NCI-H1694 treated with DMSO at 0.1 percent for 48 hours (cell line): ENCODE results near the gene EML3.
"Not testable (repeated sequence)": the region's sequence is repeated elsewhere in the genome, so short reads cannot be mapped to it uniquely, and the experiment has no call there.

Experiments
- DNase-seq: peaks from one replicate; lab custom pipeline; 2025; lab: John Stamatoyannopoulos, UW

The EML3 gene

DNA sequence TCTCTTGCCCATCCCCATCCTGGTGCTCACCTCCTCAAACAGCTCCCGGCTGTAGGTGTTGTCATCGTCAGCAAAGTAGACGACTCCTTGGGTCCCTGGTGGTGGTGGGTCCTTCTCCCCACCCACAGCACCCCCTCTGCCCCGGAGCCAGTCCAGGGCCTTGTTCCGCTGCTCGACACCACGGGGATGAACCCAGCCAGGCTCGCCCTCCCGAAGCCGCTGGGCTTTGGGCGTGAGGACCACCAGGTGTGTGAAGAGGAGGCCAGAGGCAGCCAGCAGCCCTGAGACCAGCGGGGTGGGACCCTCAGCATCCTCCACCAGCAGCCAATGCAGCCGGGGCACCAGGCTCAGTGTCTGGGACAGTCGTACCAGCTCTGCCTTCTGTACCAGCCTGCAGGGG, 4.4 kb upstream of the EML3 start:
- not testable (repeated sequence) for DNase-seq

DNA sequence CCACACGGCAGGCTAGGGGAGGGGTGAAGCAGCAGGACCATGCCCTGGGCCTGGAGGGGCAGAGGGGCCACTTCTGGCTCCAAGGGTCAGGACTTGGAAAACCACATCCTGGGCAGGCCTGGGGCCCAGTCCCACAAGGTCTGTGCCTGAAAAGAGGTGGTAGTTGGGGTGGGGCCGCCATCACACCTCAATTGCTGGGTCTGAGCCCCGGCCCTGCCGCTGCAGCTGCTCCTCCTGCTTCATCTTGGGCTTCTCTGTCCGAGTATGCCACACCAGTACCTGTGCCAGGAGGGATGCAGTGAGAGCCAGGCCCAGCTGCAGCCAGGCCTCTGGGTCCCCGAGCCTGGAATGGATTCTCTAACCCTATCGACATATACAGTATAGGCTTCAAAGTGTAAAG, 2.9 kb upstream of the EML3 start:
- no peak for DNase-seq

DNA sequence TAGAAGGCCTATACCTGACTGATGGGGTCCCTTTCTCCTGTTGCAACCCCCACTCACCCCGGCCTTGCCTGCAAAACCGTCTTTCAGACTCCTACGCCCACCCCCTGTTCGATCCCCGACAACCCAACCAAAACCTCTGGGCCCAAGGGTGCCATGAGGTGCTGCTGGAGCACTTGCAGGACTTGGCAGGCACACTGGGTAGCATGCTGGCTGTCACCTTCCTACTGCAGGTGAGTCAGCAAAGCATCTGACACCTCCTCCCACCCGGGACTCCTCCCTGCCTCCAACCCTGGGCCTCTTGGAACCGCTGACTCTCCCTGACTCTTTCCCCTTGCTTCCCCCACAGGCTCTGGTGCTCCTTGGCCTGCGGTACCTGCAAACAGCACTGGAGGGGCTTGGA, 1.7 kb upstream of the EML3 start:
- no peak for DNase-seq

DNA sequence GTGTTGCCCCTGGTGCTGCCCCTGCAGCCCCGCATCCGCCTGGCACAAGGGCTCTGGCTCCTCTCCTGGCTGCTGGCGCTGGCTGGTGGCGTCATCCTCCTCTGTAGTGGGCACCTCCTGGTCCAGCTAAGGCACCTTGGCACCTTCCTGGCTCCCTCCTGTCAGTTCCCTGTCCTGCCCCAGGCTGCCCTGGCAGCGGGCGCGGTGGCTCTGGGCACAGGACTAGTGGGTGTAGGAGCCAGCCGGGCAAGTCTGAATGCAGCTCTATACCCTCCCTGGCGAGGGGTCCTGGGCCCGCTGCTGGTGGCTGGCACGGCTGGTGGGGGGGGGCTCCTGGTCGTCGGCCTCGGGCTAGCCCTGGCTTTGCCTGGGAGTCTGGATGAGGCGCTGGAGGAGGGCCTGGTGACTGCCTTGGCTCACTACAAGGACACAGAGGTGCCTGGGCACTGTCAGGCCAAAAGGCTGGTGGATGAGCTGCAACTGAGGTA, 760 bp upstream of the EML3 start:
- no peak for DNase-seq

DNA sequence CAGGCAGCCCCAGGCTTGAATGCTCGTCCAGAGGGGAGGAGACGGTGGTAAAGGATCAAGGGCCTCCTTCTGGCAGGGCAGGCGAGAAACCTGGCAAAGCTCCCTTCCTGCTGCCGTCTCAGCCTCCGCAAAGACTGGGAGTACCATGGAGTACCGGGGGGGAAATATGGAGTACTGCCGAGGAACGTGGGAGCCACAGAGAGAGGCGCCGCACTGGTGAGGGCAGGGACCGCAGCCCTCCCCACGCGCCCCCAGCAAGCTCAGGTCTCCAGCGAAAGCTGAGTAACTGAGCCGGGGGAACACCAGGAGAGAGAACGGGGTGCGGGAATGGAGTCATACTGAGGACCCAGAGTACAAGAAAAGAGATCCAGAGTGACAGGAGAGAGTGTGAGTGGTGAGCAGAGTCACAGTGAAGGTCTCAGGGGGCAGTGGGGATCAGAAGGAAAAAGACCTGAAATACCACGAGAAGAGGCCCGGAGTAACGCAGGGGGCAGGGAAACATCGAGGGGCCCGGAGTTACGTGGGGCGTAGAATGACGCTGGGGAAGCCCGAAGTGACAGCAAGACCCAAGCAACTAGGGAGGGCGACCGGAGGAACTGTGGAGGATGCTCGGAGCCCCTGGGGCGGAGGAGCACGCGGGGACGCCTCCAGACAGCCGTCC, 740 bp downstream of the EML3 start:
- no peak for DNase-seq

DNA sequence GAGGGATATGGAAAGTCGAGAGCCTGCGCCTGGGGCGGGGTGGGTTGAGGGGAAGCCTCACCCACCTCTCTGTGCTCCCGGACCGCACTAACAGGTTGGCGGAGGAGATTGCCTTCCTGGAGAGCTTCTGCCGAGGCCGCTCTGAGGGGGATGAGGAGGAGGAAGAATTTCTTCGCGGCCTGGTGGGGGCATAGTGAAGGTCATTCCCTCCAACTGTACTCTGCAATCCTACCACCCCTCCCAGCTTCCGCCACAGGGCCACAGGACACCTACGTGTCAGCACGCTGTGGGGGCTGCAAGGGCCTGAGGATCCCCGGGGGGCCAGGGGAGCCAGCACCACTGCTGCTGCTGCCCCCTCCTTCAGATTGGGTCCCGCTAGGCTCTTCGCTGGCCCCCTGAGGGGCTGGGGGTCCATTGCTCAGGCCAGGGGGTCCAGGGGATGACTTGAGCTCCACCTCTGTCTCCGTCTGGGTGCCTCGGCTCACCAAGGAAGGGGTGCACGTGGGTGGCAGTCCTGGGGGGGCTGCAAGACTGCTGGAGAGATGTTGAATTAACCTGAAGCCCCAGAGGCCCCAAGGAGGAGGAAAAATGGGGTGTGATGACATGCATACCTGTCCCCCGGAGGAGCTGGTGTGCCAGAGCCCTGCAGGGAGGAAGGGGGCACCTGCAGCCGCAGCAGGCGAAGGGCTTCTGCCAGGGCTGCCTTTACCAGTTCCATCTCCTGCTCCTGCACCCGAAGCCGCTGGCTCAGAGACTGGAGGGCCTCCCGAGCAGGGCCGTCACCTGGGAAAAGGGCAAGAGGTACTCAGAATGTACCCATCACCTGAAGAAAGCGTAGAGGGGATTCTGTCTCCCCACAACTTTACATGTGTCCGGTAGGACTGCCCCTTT, 1.5 kb downstream of the EML3 start:
- DNase-seq, result no peak

DNA sequence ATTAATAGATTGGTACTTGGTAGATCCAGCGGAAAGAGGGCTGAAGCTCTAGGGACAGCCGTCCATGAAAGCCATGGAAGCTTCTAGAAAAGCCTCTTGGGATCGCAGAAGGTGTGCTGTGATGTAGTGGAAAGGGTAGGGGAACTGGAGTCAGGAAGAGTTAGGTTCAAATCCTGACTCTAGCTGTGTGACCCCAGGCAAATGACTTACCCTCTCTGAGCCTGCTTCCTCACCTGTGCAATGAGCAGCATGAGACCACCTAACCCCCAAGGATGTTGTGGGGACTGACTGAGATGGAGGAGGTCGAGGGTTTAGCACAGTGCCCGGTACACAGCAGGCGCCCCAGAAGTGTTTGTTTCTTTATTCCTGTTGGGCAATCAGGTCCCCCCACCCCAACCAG, 2.2 kb downstream of the EML3 start:
- DNase-seq, result no peak

DNA sequence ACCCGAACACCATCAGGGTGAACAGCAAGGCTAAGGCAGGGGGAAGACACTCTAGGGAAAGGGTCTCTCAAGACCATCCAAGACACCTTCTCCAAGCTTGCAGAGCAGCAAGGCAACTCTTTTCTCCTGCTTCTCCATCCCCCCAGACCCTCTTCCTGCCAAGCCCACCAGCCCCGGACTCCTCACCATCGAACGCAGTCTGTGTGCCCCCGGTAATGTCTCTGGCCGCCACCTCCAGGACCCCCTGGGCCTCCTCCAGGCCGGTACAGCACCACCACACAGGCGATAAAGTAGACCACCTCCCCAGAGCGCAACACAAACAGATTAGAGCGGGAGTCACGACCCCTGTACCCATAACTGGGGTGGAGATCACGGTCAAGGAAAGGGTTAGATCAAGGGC, 3.8 kb downstream of the EML3 start:
- no peak for DNase-seq

DNA sequence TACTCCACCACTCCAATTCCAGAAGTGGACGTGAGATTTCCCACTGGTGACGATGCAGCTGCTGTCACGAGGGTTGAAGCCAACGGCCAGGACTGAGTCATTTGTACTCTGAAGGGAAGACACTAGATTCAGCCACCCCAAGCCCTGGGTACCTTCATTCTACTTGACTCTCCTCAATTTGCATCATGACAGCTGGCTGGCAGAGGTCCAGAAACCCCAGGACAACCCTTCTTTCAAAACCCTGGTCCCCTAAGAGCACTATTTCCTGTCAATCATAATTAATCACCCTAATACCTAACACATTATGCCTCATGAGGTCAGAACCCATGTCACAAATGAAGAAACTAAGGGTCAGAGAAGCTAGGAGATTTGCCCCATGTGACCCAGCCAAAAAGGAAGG, 4.9 kb downstream of the EML3 start:
- no peak for DNase-seq

DNA sequence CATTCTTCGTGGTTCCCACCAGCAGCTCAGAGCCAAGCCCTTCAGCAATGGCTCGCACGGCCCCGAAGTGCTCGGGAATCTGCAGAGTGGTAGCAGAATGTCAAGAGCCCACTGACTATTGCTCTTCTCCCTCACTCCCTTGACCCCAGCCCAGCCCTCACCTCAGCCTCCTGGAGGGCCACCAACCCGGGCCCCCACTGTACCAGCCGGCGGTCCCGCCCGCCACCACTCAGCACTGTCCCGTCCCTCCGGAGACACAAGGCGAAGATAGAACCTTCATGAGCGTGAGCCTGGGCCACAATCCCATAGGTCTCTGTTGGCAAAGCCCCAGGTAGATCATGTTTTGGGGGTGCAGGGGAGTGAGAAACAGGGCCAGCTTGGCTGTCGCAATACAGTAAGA, 6.7 kb downstream of the EML3 start:
- DNase-seq, result no peak

DNA sequence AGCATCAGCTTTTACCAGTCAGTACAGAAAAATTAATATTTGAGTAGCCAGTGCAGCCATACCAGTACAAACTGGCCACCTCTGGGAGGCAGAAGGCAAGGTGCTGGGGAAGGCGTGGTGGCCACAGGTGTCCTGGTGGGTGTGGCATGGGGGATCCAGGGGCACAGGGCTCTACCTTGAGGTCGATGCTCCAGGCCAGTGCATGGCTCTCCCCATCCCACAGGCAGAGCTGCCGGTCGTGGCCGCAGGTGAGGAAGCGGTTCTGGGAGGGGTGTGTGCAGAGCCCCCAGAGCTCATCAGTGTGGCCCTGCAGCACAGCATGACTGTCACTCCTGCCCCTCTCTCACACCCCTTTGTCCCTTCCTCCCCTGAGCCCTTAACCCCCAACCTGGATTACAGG, 7.1 kb downstream of the EML3 start:
- no peak for DNase-seq

DNA sequence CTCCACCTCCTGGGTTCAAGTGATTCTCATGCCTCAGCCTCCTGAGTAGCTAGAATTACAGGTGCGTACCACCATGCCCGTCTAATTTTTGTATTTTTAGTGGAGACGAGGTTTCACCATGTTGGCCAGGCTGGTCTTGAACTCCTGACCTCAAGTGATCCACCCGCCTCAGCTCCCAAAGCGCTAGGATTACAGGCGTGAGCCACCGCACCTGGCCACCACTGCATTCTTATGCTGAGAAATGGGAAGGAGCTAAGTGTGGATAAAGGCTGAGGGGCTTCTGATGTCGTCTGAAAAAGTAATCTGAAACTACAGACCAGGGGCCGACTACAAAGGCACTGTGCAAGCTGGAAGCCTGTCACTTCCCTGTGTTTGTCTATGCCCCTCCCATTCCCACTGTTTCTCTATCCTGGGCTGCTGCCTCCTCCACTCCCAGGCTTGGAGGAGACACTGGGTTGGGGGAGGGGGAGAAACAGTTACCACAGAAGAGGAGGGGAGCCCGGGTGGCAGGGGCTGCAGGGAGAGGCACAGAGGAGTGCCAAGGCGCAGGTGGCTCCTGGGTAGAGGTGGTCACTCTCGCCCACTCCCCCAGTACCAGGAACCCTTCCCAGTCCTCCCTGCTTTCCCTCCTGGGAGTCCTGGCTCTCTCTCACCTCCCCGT, 8.0 kb downstream of the EML3 start:
- DNase-seq, result no peak

DNA sequence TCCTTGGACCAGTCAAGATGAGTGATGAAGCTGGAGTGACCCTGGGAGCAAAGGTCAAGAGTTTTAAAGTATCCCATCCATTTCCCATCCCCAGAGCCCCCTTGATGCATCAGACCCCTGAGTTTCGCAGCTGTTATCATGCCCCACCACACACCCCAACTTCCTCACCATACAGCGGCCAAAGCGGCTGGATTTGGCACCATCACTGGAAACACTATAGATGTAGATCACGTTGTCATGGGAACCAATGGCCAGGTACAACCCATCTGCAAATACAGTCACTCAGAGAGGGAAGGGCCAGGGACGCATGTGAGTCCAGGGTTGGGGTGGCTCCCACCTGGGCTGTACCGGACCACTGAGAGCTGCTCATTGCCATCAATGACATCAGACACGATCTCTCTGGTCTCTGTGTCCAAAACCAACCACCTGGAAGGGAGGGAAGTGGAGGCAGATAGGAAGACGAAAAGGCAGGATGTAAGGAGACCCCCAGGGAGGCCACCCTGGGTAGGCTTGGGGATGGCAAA, 8.7 kb downstream of the EML3 start:
- no peak for DNase-seq

DNA sequence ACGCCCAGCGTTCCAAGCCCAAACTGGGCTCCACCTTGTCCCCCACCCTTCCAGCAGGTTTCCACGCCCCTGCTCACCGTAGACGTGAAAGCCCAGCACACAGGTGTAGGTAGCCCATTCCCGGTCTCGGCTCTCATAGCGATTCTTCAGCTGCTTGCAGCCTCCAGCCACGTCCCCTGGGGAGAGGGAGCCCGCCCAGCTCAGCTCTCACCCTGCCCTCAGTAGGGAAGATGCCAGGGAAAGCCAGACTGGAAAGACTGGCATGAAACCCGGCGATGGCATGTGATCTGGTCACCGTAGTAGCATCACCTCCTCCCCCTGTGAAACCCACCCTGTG, 9.5 kb downstream of the EML3 start:
- no peak for DNase-seq

DNA sequence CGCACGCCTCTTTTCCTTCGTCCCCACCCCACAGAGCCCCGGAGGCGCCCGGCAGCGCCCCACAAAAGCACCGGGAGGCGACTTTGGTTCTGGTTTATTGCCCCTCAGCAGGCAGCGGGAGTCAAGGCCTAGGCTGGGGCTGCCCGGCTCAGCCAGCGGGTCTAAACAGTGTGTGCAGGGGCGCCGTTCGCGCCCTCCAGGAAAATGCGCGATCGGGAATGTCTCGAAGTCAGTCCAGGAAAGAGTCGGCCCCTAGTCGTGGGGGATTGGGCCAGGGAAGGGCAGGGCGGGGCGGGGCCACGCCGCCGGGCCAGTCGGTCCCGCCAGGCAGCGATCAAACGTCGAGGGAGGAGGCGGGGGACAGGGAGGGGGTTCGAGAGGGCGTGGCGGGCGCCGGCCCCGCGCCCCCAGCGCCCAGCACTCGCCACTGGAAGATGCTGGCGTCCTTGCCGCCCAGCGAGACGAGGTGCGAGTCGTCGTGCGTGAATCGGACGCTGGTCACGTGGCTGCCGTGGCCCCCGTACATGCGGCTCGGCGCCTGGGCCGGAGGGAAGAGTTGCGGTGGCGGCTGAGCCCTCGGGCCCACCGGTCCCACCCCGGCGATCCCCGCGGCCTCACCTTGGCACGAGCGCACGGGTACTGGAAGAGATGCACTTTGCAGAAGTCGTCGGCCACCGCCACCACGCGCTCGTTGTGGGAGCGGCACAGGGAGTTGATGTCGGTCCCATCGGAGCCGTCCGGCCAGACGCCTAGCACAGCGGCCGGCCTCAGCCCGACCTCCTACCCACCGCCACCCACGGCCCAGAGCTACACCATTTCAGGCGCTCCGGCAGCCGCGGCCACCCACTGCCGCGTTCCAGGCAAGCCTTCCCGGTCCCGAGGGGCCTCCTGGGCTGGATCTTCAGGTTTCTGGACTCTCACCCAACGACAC, 10.2 kb downstream of the EML3 start:
- no peak for DNase-seq

DNA sequence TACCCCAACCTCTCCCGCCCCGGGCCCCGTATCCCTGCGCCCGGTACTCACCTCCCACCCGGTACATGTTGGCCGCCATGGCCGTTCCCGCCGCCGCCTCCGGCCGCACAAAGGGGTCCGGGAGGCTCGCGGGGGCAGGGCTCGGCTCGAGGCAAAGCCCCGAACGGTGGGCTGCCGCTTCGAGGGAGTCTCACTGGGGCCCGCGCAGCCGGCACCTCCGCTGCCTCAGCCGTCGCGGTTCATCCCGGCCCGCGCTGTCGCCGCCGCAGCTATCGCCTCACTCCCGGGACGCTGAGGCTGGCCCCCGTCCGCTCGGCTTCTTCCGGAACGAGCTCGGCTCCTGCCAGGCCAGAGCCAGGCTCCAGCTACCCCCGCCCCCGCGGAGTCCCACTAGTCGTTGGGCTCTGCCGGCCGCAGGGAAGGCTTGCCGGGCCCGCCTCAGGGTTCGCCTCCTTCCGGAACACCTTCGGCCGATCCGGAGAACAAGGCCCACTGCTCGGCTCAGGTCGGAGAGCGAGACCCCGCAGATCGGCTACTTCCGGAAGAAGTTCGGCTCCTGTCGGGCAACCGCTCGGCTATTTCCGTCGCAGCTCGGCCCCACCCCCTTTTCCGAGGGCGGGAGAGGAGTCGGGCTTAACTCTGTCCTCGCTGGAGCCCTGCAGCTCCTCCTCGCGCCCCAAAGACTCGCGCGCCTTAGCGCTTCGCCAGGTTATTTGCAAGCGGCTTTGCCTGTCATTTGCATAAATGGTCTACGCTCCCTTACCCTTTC, 11.0 kb downstream of the EML3 start, which contains the start of gene MTA2:
TSS of gene MTA2 (minus strand) at position 494 of the 769 bp plus-strand sequence. CDS start at position 79, 415 bp downstream.
- peak; percentile 94 for DNase-seq

DNA sequence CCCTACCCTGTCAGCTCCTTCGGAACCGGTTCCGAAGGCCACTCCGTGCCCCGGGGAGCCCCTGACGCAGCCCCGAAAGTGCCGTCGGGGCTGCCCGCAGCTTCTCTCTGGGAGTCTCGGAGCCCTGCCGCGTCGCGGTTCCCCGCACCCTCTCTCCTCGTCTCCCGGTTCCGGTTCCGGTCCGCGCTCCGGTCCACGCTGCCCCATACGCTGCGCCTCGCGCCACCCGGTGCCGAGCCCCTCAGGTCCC, 11.5 kb downstream of the EML3 start:
- no peak for DNase-seq

DNA sequence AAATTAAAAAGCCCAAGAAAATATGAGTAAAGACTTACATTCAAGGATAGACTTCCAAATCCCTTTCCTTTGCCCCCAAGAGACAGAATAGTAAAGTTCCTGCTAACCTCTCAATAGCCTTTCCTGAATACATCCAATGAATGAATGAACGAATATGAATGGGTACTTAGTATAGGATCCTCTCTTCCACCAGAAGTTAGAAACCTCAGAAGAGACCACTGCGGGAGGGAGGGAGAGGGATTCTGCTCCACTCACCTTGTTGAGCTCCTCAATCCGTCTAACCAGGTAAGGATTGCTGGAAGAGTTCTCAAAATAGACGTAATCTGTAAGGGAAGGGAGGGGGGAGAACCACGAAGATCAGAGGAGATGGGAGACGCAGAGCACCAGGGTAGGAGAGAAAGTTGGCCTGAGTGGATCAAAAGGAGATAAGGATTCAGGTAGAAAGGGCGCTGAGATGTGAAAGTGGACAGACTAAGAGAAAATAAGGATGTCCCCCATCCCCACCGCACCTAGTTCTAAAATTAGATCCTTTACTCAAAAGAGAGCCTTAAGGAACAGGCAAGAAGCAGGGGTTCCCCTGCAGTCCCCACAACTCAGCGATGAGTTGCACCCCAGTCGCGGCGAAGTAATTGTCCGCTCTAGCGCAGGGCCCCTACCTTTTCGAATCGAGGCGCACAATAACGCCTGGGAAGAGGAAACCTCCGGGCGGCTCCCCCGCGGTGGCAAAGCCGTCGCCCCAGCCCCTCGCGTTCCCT, 12.0 kb downstream of the EML3 start:
- DNase-seq, result no peak

DNA sequence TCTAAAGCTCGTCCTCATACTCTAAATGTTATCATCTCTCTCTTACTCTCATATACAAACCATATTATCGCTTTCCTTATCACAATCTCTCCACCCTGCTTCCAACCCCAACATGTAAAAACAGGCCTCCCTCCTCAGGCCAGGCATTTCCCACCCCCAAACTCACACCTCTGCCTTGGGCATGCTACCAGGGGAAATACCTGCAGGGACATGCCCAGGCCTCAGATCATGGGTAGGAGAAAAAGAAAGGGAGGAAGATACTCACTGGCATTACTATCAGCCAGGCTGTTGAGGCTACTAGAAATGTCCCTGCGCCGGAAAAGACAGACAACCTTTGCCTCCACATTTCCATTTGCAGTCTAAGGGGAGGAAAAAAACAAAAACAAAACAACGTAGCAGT, 12.7 kb downstream of the EML3 start:
- DNase-seq, result no peak

DNA sequence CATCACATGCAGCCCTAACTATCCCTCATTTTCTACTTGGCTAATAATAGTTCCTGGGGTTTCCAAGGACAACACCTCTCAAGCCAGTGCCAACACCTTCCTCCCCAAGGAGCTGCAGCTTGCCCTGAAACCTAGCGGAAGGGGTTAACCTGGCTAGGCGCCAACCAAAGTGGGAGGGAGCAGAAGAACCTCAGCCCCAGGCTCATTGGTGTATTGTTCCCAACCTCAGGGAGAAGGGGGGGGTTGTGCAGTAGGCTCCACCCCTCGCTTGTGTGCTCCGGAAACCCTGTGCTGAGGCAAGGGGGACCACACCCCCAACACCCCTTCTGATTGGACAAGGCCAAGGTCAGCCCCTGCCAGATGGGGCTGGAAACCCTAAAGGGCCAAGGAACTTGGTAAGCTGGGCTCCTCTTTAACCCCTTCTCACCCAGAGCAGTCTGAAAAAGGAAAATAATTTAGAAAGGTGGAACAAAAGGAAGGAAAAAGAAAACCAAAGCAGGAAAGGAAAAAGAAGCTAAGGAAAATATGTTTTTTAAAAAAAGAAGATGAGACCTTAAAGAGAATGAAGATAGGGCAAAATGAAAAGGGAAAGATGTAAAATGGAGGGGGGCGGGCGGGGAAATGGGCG, 13.4 kb downstream of the EML3 start:
- peak; percentile 84 for DNase-seq
